Esophagus squamous epithelium (tissue), 4 donors: ENCODE measurements around the gene SIRT6.

Source experiments
- CTCF ChIP-seq, 6 experiments: fragments of 450-650 bp in 4 of 6; fragments of 200-600 bp in 2 of 6; sonication (generic) in 2 of 6; IDR thresholded peaks; one replicate each; pipeline ENCODE4 v1.5.1; 2016 to 2019; ENCODE audit warnings: antibody characterized with exemption in 6 of 6, mild to moderate bottlenecking in 4 of 6, moderate library complexity in 4 of 6
- POLR2A ChIP-seq, 4 donors: fragments of 450-650 bp; IDR thresholded peaks; one replicate each; pipeline ENCODE4 v1.6.1; 2017; ENCODE audit warnings: antibody characterized with exemption in 4 of 4, mild to moderate bottlenecking in 4 of 4, moderate library complexity in 3 of 4

GRCh38 chr19:4220188-4220587 is 37.8 kb upstream of the SIRT6 start:
- no peak for TF ChIP-seq CTCF (IDR thresholded peaks at IDR 0.05)
- no peak for TF ChIP-seq POLR2A (IDR thresholded peaks at IDR 0.05)
